B cell (primary cell): Measurements from ENCODE around the gene N4BP2L2. TPM values are rescaled to one million over a fixed set of nuclear protein-coding genes. Genes with fewer than 3 reads are reported as not detected.

Experiments
- ATAC-seq: fragments of 200-7000 bp; cut with Tn5 transposase; one replicate; pipeline ENCODE4 v1.10.0; 2021; ENCODE audit warnings: low read depth, mild to moderate bottlenecking, moderate number of reproducible peaks, moderate library complexity
- CTCF ChIA-PET: fragments of 350-600 bp; sonication (Branson Sonifier 250); formaldehyde crosslinking; loops from one replicate; lab custom pipeline; 2021; ENCODE audit warnings: antibody characterized with exemption, inconsistent platforms; lab: Charles Lee
- POLR2A ChIA-PET: fragments of 350-600 bp; sonication (Branson Sonifier 250); formaldehyde crosslinking; loops from one replicate; lab custom pipeline; 2021; ENCODE audit warnings: antibody characterized with exemption; lab: Charles Lee
- DNase-seq: peaks from one replicate; pipeline ENCODE4 v3.0.0; 2013
- H2AFZ ChIP-seq: 2 replicates; pipeline ENCODE4 v1.6.1; 2012; ENCODE audit warnings: mild to moderate bottlenecking, low read depth, low read length; ENCODE audit not compliant: insufficient read depth, poor library complexity, severe bottlenecking
- H3K27ac ChIP-seq, 2 donors: 1 replicate in 1 of 2; 2 replicates in 1 of 2; pipeline ENCODE4 v1.5.1; 2012 to 2013; ENCODE audit warnings: low read length in 2 of 2, mild to moderate bottlenecking in 2 of 2, moderate library complexity in 1 of 2
- H3K27me3 ChIP-seq, 4 experiments: fragments of 200-600 bp in 1 of 4; sonication (generic) in 1 of 4; replicated peaks in 1 of 4; 1 replicate in 2 of 4; 2 replicates in 2 of 4; pipeline versions ENCODE4 v1.6.1 to v1.7.0; 2013 to 2016; ENCODE audit warnings: low read length in 3 of 4, mild to moderate bottlenecking in 2 of 4, mixed read lengths in 1 of 4, moderate library complexity in 1 of 4; ENCODE audit not compliant: insufficient read depth in 4 of 4, control insufficient read depth in 3 of 4; ENCODE audit errors: control extremely low read depth in 1 of 4
- H3K36me3 ChIP-seq, 2 experiments: replicated peaks in 1 of 2; 1 replicate in 1 of 2; 2 replicates in 1 of 2; pipeline versions ENCODE4 v1.6.1 to v1.7.1; 2013; ENCODE audit warnings: low read length in 1 of 2; ENCODE audit not compliant: insufficient read depth in 2 of 2, control insufficient read depth in 1 of 2; ENCODE audit errors: control extremely low read depth in 1 of 2, extremely low read depth in 1 of 2
- H3K4me1 ChIP-seq, 2 donors: fragments of 200-600 bp in 1 of 2; sonication (generic) in 1 of 2; 1 replicate in 1 of 2; 2 replicates in 1 of 2; pipeline versions ENCODE4 v1.5.1 to v1.6.1; 2013 to 2017; ENCODE audit warnings: low read length in 2 of 2; ENCODE audit not compliant: control insufficient read depth in 2 of 2, insufficient read depth in 2 of 2
- H3K4me2 ChIP-seq: replicated peaks from 2 replicates; pipeline ENCODE3; 2012; ENCODE audit warnings: mild to moderate bottlenecking, low read depth, low read length; ENCODE audit not compliant: poor library complexity, severe bottlenecking
- H3K4me3 ChIP-seq, 5 experiments: fragments of 200-600 bp in 1 of 5; sonication (generic) in 1 of 5; 1 replicate in 3 of 5; 2 replicates in 2 of 5; pipeline versions ENCODE4 v1.5.1 to v1.7.0; 2011 to 2016; ENCODE audit warnings: low read length in 4 of 5, mild to moderate bottlenecking in 4 of 5, low read depth in 2 of 5, control low read depth in 1 of 5, moderate library complexity in 1 of 5; ENCODE audit not compliant: insufficient read depth in 1 of 5; ENCODE audit errors: control extremely low read depth in 1 of 5, extremely low read depth in 1 of 5
- H3K79me2 ChIP-seq: fragments of 200-600 bp; sonication (generic); one replicate; pipeline ENCODE4 v1.6.0; 2016; ENCODE audit warnings: low read length; ENCODE audit not compliant: control insufficient read depth, insufficient read depth
- H3K9ac ChIP-seq: fragments of 200-600 bp; sonication (generic); 2 replicates; pipeline ENCODE4 v1.6.1; 2017; ENCODE audit warnings: mild to moderate bottlenecking, low read length, moderate library complexity
- H3K9me3 ChIP-seq, 3 donors: one replicate each; pipeline versions ENCODE4 v1.6.1 to v1.7.1; 2013; ENCODE audit warnings: low read length in 2 of 3; ENCODE audit not compliant: control insufficient read depth in 2 of 3, insufficient read depth in 1 of 3; ENCODE audit errors: control extremely low read depth in 1 of 3
- H4K20me1 ChIP-seq: 2 replicates; pipeline ENCODE4 v1.6.0; 2012; ENCODE audit warnings: mild to moderate bottlenecking, low read length; ENCODE audit not compliant: insufficient read depth, control insufficient read depth, poor library complexity, severe bottlenecking
- H3K27ac Mint-ChIP-seq: one replicate; pipeline ENCODE4 v1.8.0; 2021; ENCODE audit warnings: mixed read lengths
- H3K27me3 Mint-ChIP-seq: one replicate; pipeline ENCODE4 v1.8.0; 2021; ENCODE audit warnings: mixed read lengths
- H3K4me1 Mint-ChIP-seq: one replicate; pipeline ENCODE4 v1.8.0; 2021; ENCODE audit warnings: mixed read lengths
- H3K4me3 Mint-ChIP-seq: one replicate; pipeline ENCODE4 v1.8.0; 2021; ENCODE audit warnings: mixed read lengths
- H3K9me3 Mint-ChIP-seq: one replicate; pipeline ENCODE4 v1.8.0; 2022; ENCODE audit warnings: mixed read lengths; ENCODE audit not compliant: insufficient read depth
- CTCF ChIP-seq: fragments of 200-600 bp; IDR thresholded peaks from one replicate; pipeline ENCODE4 v1.8.0; 2022; ENCODE audit warnings: antibody characterized with exemption, mild to moderate bottlenecking
- EZH2 ChIP-seq: IDR thresholded peaks from 2 replicates; pipeline ENCODE4 v1.6.1; 2012; ENCODE audit warnings: borderline replicate concordance, low read depth, mild to moderate bottlenecking, moderate library complexity, low read length; ENCODE audit not compliant: insufficient read depth, poor library complexity, severe bottlenecking
- WGBS: methylation state at CpG from one replicate; pipeline ENCODE4 v1.1.5; 2013; ENCODE audit warnings: missing lambda C conversion rate; ENCODE audit not compliant: insufficient coverage; 5-methylcytosine and 5-hydroxymethylcytosine counted together
- intact Hi-C: fragments of 100-400 bp; cut with micrococcal nuclease; formaldehyde crosslinking; loops from one replicate; pipeline ENCODE4 v1.10.0; 2022
- polyA plus RNA-seq: library from polyadenylated mRNA; depleted of rRNA; stranded (reverse); fragments of >200 nt; gene quantifications from 2 replicates; pipeline ENCODE4 v1.2.3, GENCODE V29; 2012
- total RNA-seq, 2 donors: library from RNA; stranded (reverse); fragments of 120-200 nt in 1 of 2; gene quantifications; 1 replicate in 1 of 2; 2 replicates in 1 of 2; pipeline versions ENCODE4 v1.2.3 to v1.2.4, GENCODE V29; 2013 to 2022

N4BP2L2 gene
- total and polyA plus RNA-seq, 2 donors (not counting 1 experiment from before 2014, with no cell fraction given): 63.9 to 239 TPM

GRCh38 chr13:32431361-32431760 lies 107.2 kb downstream of the N4BP2L2 start:
- Histone ChIP-seq H2AFZ (no peak overlapping the region), H3K79me2 (peaks cover 17% of the 10 kb centered on the region), H4K20me1 (no peaks in the 10 kb centered on the region), H3K36me3 (no peaks in the 10 kb centered on the region), H3K4me3 (no peak overlapping the region), H3K27ac (no peak overlapping the region), H3K27me3 (no peaks in the 10 kb centered on the region), H3K9me3 (no peaks in the 10 kb centered on the region), H3K4me1 (peaks cover 16 to 26% of the 10 kb centered on the region in 2 donors), H3K9ac (no peak overlapping the region), H3K4me2 (no peak overlapping the region)
- no peak for ATAC-seq
- intact Hi-C loops: no loop called here
- Mint-ChIP-seq H3K27me3 (no peaks in the 10 kb centered on the region), H3K9me3 (no peaks in the 10 kb centered on the region), H3K27ac (no peak overlapping the region), H3K4me3 (no peak overlapping the region), H3K4me1 (peaks cover 24% of the 10 kb centered on the region)
- no CpG with 5 or more reads among the region's 5 CpGs for WGBS
- CTCF ChIA-PET: interaction anchor here (0.7 kb wide), 1 partner anchor 11 kb away, joined by 3 read pairs; no protein-coding TSS in a partner anchor
- DNase-seq: no peak
- POLR2A ChIA-PET: no interaction called here
- TF ChIP-seq CTCF (no peak), EZH2 (no peak)

GRCh38 chr13:32430018-32430747 lies 108.4 kb downstream of the N4BP2L2 start:
- no peaks in the 10 kb centered on the region for H3K27me3 ChIP-seq
- H3K4me3 ChIP-seq: no peak overlapping the region
- peak overlapping the region in 1 of 2 donors; percentile 23 for H3K27ac ChIP-seq
- peaks cover 6% of the 10 kb centered on the region for H4K20me1 ChIP-seq
- no peaks in the 10 kb centered on the region for H3K9me3 Mint-ChIP-seq
- no peak for ATAC-seq
- H3K4me3 Mint-ChIP-seq: peak overlapping the region; percentile 26
- no peak for DNase-seq
- H3K4me2 ChIP-seq: no peak overlapping the region
- H3K36me3 ChIP-seq: no peaks in the 10 kb centered on the region
- intact Hi-C loops: no loop called here
- POLR2A ChIA-PET: no interaction called here
- no peak overlapping the region for H3K9ac ChIP-seq
- peaks cover 27 to 37% of the 10 kb centered on the region in 2 donors for H3K4me1 ChIP-seq
- CTCF ChIA-PET: interaction anchor here (1.1 to 3.9 kb wide), 4 partner anchors 13 to 151 kb away, joined by 3 to 12 read pairs (median 7); no protein-coding TSS in a partner anchor
- no peaks in the 10 kb centered on the region for H3K9me3 ChIP-seq
- peaks cover 34% of the 10 kb centered on the region for H3K4me1 Mint-ChIP-seq
- H3K79me2 ChIP-seq: peaks cover 25% of the 10 kb centered on the region
- no peaks in the 10 kb centered on the region for H3K27me3 Mint-ChIP-seq
- H2AFZ ChIP-seq: peak overlapping the region; percentile 22
- peak overlapping the region; percentile 84 for H3K27ac Mint-ChIP-seq
- TF ChIP-seq EZH2 (no peak), CTCF (no peak)
- WGBS: 33% methylated on average over 2 of the region's 6 CpGs
